Activated T-cell treated with anti-CD3 and anti-CD28 coated beads, Interleukin-2, amount 50 U/mL, for 72 hours (primary cell): ENCODE results near the gene MSRB1. TPM values are rescaled to one million over a fixed set of nuclear protein-coding genes. Genes with fewer than 3 reads are reported as not detected.

Experiments
- ATAC-seq, 2 donors: fragments of 150-1000 bp; cut with Tn5 transposase; replicated peaks in 1 of 2; 2 replicates each; pipeline ENCODE4 v1.10.0; 2021; ENCODE audit warnings: moderate library complexity in 2 of 2, mild to moderate bottlenecking in 1 of 2
- DNase-seq, 2 donors: peaks; one replicate each; pipeline ENCODE4 v3.0.0; 2021 to 2022; ENCODE audit warnings: mixed read lengths in 1 of 2
- H3K27ac Mint-ChIP-seq: one replicate; pipeline ENCODE4 v1.8.0; 2022; ENCODE audit warnings: mild to moderate bottlenecking, moderate library complexity, mixed read lengths
- H3K27me3 Mint-ChIP-seq: one replicate; pipeline ENCODE4 v1.8.0; 2022; ENCODE audit warnings: low read depth, mixed read lengths
- H3K36me3 Mint-ChIP-seq, 2 donors: one replicate each; pipeline ENCODE4 v1.8.0; 2022; ENCODE audit warnings: mixed read lengths in 2 of 2, mild to moderate bottlenecking in 1 of 2; ENCODE audit not compliant: insufficient read depth in 2 of 2
- H3K4me1 Mint-ChIP-seq: one replicate; pipeline ENCODE4 v1.8.0; 2022; ENCODE audit warnings: low read depth, mixed read lengths
- H3K4me3 Mint-ChIP-seq, 2 donors: one replicate each; pipeline ENCODE4 v1.8.0; 2022; ENCODE audit warnings: mild to moderate bottlenecking in 2 of 2, mixed read lengths in 2 of 2, moderate library complexity in 2 of 2
- H3K9me3 Mint-ChIP-seq, 2 donors: one replicate each; pipeline ENCODE4 v1.8.0; 2022; ENCODE audit warnings: mixed read lengths in 2 of 2
- total RNA-seq, 2 donors: library from RNA; stranded (reverse); gene quantifications; one replicate each; pipeline ENCODE4 v1.2.3, GENCODE V29; 2022

Gene MSRB1, protein sequence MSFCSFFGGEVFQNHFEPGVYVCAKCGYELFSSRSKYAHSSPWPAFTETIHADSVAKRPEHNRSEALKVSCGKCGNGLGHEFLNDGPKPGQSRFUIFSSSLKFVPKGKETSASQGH
- total RNA-seq: 10 to 100 TPM; 17.9 to 18.8 TPM

GRCh38 chr16:1942810-1943726 is at the start of gene MSRB1:
Gene MSRB1 (minus strand): TSS chr16:1943199. CDS start chr16:1943156, 43 bp downstream.
- no peaks in the 10 kb centered on the region for H3K9me3 Mint-ChIP-seq
- no peaks in the 10 kb centered on the region for H3K27me3 Mint-ChIP-seq
- H3K36me3 Mint-ChIP-seq: peaks cover 2% of the 10 kb centered on the region in 2 donors
- ATAC-seq: peak; percentile 94 to 95
- peak within 1 kb of the TSS; percentile 94 for H3K27ac Mint-ChIP-seq
- peak; percentile 100 for DNase-seq
- peaks cover 31% of the 10 kb centered on the region for H3K4me1 Mint-ChIP-seq
- H3K4me3 Mint-ChIP-seq: peak within 1 kb of the TSS; percentile 98

DNA sequence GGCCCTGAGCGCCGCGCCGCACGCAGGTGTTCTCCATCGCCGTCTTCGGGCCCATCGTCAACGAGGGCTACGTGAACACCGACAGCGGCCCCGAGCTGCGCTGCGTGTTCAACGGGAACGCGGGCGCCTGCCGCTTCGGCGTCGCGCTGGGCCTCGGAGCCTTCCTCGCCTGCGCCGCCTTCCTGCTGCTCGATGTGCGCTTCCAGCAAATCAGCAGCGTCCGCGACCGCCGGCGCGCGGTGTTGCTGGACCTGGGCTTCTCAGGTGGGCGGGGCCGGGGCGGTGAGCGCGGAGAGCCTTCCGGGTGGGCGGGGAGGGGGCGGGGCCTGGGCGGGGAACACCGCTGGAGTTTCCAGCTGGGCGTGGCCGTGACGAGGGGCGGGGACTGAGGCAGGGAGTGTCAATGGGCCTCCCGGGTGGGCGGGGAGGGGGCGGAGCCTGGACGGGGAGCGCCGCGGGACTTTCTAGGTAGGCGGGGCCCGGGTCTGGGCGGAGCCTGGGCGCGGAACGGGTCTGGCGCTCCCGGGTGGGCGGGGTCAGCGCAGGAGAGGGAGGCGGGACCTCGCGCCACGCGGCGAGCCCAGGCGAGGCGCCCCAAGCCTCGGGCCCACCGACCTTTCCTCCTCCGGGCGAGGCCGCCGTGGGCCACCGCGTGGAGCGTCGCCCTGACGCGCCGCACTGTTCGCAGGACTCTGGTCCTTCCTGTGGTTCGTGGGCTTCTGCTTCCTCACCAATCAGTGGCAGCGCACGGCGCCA is 49.1 kb upstream of the MSRB1 start:
- Mint-ChIP-seq H3K27me3 (peaks cover 8% of the 10 kb centered on the region), H3K27ac (no peak overlapping the region), H3K9me3 (no peaks in the 10 kb centered on the region), H3K4me1 (peaks cover 33% of the 10 kb centered on the region), H3K4me3 (peak overlapping the region; percentile 86 to 88), H3K36me3 (peaks cover 2 to 6% of the 10 kb centered on the region in 2 donors)
- DNase-seq (peak; percentile 97), ATAC-seq (peak; percentile 64 to 71)

- no peak for DNase-seq
- Mint-ChIP-seq H3K36me3 (peaks cover 2 to 6% of the 10 kb centered on the region in 2 donors), H3K9me3 (no peaks in the 10 kb centered on the region), H3K4me1 (peaks cover 30% of the 10 kb centered on the region), H3K4me3 (peak overlapping the region; percentile 86 to 88), H3K27me3 (peaks cover 8% of the 10 kb centered on the region), H3K27ac (peak overlapping the region; percentile 50)
- ATAC-seq: no peak
These were observed 48.6 kb upstream of the MSRB1 start for GRCh38 chr16:1991588-1991947.

- DNase-seq: peak; percentile 57 to 59
- ATAC-seq: peak; percentile 39 to 46
- H3K27ac Mint-ChIP-seq: no peak overlapping the region
- peaks cover 25% of the 10 kb centered on the region for H3K4me1 Mint-ChIP-seq
- no peaks in the 10 kb centered on the region for H3K9me3 Mint-ChIP-seq
- peaks cover 8% of the 10 kb centered on the region for H3K27me3 Mint-ChIP-seq
- H3K4me3 Mint-ChIP-seq: peak overlapping the region; percentile 86 to 88
- H3K36me3 Mint-ChIP-seq: peaks cover 6% of the 10 kb centered on the region in 2 donors
These were observed 48.1 kb upstream of the MSRB1 start for GRCh38 chr16:1991135-1991551.

DNA sequence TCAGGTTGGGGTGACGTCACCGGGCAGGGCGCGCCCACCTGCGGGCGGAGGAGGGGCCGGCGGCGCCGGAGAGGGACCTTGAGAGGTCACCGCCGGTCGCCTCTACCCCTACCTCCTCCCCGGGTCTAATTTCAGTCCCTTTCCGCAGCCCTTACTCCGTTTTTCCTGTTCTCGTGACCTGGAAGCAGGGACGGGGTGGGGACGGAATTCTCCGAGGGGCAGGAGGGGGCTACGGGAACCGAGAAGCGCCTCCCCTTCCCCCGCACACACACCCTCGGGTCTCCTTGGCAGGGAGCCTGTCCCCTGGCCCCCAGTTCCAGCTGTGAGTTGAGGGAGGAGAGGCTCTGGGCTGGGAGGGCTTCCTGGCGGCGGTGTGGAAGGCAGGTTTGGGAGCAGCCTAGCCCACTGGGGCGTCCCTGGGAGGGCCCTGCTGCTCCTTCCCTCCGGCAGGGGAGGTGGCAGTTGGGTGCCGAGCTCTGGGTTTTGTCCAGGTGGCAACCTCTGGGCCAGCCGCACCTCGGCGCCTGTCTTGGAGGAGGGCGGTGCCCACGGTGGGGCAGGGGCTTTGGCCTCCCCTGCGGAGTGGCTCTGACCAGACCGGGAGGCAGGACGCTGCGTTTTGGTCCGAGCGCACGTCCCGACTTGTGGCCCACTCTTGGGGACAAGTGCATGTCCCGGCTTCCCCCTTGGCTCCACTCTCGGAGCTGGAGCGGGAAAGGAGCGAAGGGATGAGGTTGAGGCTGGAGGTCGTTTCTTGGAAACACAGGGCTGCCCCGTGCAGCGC is 47.5 kb upstream of the MSRB1 start:
- Mint-ChIP-seq H3K36me3 (peaks cover 6% of the 10 kb centered on the region in 2 donors), H3K27ac (no peak overlapping the region), H3K4me1 (peaks cover 22% of the 10 kb centered on the region), H3K27me3 (peaks cover 8% of the 10 kb centered on the region), H3K4me3 (peak overlapping the region; percentile 86 to 88), H3K9me3 (no peaks in the 10 kb centered on the region)
- ATAC-seq (peak; percentile 8 to 16), DNase-seq (peak; percentile 80 to 83)

- Mint-ChIP-seq H3K4me1 (peaks cover 26% of the 10 kb centered on the region), H3K27me3 (peaks cover 8% of the 10 kb centered on the region), H3K36me3 (peaks cover 4 to 6% of the 10 kb centered on the region in 2 donors), H3K27ac (no peak overlapping the region), H3K4me3 (peak overlapping the region in 1 of 2 donors; percentile 86), H3K9me3 (no peaks in the 10 kb centered on the region)
- ATAC-seq (peak in 1 of 2 donors; percentile 1), DNase-seq (no peak)
These were observed 47.0 kb upstream of the MSRB1 start for GRCh38 chr16:1990101-1990350.

DNA sequence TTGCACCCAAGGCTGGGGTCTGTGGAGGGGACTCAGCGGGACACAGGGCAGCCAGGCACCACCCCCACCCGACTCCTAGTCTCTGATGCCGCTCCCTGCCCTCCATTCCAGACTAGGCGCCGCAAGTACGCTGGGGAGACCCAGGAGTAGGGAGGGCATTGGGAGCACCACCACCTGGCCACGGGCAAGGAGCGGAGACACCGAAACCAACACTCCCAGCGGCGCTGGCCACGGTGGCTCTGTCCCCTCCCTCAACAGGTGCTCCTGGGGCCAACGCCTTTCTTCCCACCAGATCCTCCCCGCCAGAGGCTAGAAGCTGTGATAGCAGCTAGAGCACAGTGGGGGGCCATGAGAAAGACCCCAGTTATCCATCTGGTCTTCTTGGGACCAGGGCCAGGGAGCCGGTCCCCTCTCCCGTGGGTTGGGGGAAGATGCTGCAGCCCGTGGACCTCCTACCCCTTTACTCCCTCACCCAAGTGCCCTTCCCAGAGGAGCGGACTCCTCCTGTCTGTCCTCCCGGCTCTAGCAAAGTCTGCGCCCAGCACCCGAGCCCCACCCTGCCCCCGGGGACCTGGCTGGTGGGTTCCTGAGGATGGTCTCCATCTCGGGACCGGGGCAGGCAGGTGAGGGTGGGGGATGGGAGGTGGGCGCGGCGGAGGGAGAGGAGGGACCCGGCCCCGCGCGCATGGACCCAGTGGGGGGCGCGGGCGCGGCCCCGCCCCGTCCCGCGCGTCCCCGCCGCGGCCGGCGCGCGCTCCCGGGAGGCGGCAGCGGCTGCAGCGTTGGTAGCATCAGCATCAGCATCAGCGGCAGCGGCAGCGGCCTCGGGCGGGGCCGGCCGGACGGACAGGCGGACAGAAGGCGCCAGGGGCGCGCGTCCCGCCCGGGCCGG is 46.5 kb upstream of the MSRB1 start, which contains the start of gene SYNGR3:
Gene SYNGR3 (plus strand): TSS at position 762 of the 892 bp plus-strand sequence. CDS start 133 bp downstream, outside the sequence.
- Mint-ChIP-seq H3K27ac (peak within 1 kb of the TSS; percentile 81), H3K9me3 (no peaks in the 10 kb centered on the region), H3K36me3 (peaks cover 4 to 6% of the 10 kb centered on the region in 2 donors), H3K27me3 (peaks cover 8% of the 10 kb centered on the region), H3K4me1 (peaks cover 32% of the 10 kb centered on the region), H3K4me3 (peak within 1 kb of the TSS; percentile 86 to 88)
- no peak for ATAC-seq
- peak; percentile 35 to 55 for DNase-seq

GRCh38 chr16:1987198-1987597 is 44.2 kb upstream of the MSRB1 start:
- H3K36me3 Mint-ChIP-seq: peaks cover 3 to 4% of the 10 kb centered on the region in 2 donors
- peaks cover 31% of the 10 kb centered on the region for H3K4me1 Mint-ChIP-seq
- H3K27me3 Mint-ChIP-seq: peaks cover 21% of the 10 kb centered on the region
- H3K4me3 Mint-ChIP-seq: no peak overlapping the region
- DNase-seq: no peak
- H3K9me3 Mint-ChIP-seq: no peaks in the 10 kb centered on the region
- ATAC-seq: no peak
- H3K27ac Mint-ChIP-seq: no peak overlapping the region

DNA sequence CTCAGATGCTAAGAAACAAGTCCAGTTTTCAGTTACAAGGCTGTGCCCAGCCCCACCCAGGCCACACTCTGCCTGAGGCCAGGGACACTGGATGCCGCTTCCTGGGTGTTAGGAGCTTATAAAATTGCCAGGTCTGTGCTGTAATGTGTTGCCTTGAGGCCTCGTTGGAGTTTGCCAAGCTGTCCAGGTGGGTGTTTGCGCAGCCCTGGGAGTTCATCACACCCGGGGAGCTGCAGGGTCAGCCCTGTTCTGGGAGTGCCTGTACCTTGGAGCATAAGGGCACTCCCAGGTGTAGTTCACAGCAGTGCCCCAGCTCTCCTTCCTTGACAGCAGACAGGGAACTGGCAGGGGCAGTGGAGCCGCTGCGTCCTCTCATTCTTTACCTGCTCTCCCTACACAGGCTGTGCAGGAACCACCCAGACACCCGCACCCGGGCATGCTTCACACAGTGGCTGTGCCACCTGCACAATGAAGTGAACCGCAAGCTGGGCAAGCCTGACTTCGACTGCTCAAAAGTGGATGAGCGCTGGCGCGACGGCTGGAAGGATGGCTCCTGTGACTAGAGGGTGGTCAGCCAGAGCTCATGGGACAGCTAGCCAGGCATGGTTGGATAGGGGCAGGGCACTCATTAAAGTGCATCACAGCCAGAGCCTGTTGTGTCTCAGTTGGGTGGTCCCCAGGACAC is 42.6 kb upstream of the MSRB1 start:
- no peak overlapping the region for H3K27ac Mint-ChIP-seq
- peaks cover 2 to 4% of the 10 kb centered on the region in 2 donors for H3K36me3 Mint-ChIP-seq
- DNase-seq: no peak
- H3K9me3 Mint-ChIP-seq: no peaks in the 10 kb centered on the region
- peaks cover 32% of the 10 kb centered on the region for H3K4me1 Mint-ChIP-seq
- H3K27me3 Mint-ChIP-seq: peaks cover 36% of the 10 kb centered on the region
- H3K4me3 Mint-ChIP-seq: peak overlapping the region; percentile 85 to 89
- no peak for ATAC-seq

DNA sequence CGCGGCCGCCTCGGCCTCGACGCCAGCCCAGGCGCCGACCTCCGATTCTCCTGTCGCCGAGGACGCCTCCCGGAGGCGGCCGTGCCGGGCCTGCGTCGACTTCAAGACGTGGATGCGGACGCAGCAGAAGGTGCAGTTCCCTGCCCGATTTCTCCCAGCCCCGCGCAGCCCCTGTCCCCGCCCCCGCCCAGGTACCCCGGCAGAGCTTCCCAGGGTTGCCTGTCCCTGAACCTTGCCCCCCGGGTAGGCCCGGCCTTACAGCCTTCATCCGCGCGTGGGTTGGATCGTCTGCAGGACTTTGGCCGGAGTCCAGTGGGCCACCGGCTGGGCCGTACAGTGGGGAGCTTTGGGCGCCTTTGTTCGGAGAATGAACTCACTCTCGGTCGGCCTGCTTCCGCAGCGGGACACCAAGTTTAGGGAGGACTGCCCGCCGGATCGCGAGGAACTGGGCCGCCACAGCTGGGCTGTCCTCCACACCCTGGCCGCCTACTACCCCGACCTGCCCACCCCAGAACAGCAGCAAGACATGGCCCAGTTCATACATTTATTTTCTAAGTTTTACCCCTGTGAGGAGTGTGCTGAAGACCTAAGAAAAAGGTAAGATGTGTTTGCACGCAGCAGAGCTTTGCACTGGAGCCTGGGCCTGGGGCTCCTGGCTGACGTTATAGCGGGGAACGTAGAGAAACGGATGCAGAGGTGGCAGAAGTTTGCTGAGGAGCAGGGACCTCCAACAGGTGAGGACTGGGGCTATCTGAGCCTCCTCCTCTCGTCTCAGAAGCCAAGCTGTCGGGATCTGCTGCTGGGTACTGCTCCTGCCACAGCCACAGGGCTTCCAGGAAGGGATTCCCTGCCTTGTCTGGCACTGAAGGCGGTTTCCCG is 41.6 kb upstream of the MSRB1 start:
- DNase-seq: no peak

More for the DNA sequence above, 41.6 kb upstream of the MSRB1 start:
- no peak overlapping the region for H3K27ac Mint-ChIP-seq
- H3K9me3 Mint-ChIP-seq: no peaks in the 10 kb centered on the region
- H3K4me3 Mint-ChIP-seq: peak overlapping the region; percentile 85 to 89
- peaks cover 32% of the 10 kb centered on the region for H3K4me1 Mint-ChIP-seq
- H3K36me3 Mint-ChIP-seq: peaks cover 2 to 4% of the 10 kb centered on the region in 2 donors
- peak; percentile 22 to 26 for ATAC-seq
- H3K27me3 Mint-ChIP-seq: peaks cover 36% of the 10 kb centered on the region
